ENCODE data around the gene RASGRP2. TPM values are rescaled to one million over a fixed set of nuclear protein-coding genes. Genes with fewer than 3 reads are reported as not detected.

The RASGRP2 gene
- total RNA-seq, 1 experiment from 2014 or later, result not detected

GRCh38 chr11:64757549-64758329, 13.8 kb upstream of the RASGRP2 start:
- no peak for DNase-seq
- no peak overlapping the region for H3K4me3 ChIP-seq (ENCODE audit: low read length)
- TF ChIP-seq, protein P1, sequence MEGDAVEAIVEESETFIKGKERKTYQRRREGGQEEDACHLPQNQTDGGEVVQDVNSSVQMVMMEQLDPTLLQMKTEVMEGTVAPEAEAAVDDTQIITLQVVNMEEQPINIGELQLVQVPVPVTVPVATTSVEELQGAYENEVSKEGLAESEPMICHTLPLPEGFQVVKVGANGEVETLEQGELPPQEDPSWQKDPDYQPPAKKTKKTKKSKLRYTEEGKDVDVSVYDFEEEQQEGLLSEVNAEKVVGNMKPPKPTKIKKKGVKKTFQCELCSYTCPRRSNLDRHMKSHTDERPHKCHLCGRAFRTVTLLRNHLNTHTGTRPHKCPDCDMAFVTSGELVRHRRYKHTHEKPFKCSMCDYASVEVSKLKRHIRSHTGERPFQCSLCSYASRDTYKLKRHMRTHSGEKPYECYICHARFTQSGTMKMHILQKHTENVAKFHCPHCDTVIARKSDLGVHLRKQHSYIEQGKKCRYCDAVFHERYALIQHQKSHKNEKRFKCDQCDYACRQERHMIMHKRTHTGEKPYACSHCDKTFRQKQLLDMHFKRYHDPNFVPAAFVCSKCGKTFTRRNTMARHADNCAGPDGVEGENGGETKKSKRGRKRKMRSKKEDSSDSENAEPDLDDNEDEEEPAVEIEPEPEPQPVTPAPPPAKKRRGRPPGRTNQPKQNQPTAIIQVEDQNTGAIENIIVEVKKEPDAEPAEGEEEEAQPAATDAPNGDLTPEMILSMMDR (conservative IDR thresholded peaks at IDR 0.05; ENCODE audit: low read depth, low read length), result no peak
- TF ChIP-seq EZH2phosphoT487 (IDR thresholded peaks at IDR 0.05; ENCODE audit: borderline replicate concordance, low read length), result no peak
- no peak for TF ChIP-seq EZH2 (IDR thresholded peaks at IDR 0.05; ENCODE audit: low read length, unreplicated experiment)
- no TSS peak for BruUV-seq (replicated peaks)
- ChIA-PET CTCF (no interaction called here), POLR2A (ENCODE audit: unreplicated experiment) (no interaction called here)
- H3K79me2 ChIP-seq (ENCODE audit: low read length), result no peaks in the 10 kb centered on the region
- no peaks in the 10 kb centered on the region for H3K9me3 ChIP-seq (ENCODE audit: low read length)
- H3K9ac ChIP-seq (ENCODE audit: low read length), result no peak overlapping the region
- H3F3A ChIP-seq (ENCODE audit: low read length, unreplicated experiment), result peaks cover 13% of the 10 kb centered on the region
- H3K4me2 ChIP-seq (ENCODE audit: low read length), result no peak overlapping the region
- H4K20me1 ChIP-seq (ENCODE audit: low read length), result 0 out of 2 replicates have a peak, but pooled peaks cover under 1% of the 10 kb centered on the region
- no peak overlapping the region for H3K27ac ChIP-seq (ENCODE audit: low read length)
- no peaks in the 10 kb centered on the region for H3K4me1 ChIP-seq (ENCODE audit: insufficient read depth, low read length)
- peaks cover 4% of the 10 kb centered on the region for H3K36me3 ChIP-seq (ENCODE audit: low read depth, low read length)
- ATAC-seq, result no peak
- intact Hi-C loops (cut with micrococcal nuclease), result no loop called here
- H3K9me2 ChIP-seq (replicated peaks; ENCODE audit: low read length), result no peaks in the 10 kb centered on the region
- H3K27me3 ChIP-seq (ENCODE audit: low read length), result no peaks in the 10 kb centered on the region
- H2AFZ ChIP-seq (ENCODE audit: low read length), result no peak overlapping the region

DNA sequence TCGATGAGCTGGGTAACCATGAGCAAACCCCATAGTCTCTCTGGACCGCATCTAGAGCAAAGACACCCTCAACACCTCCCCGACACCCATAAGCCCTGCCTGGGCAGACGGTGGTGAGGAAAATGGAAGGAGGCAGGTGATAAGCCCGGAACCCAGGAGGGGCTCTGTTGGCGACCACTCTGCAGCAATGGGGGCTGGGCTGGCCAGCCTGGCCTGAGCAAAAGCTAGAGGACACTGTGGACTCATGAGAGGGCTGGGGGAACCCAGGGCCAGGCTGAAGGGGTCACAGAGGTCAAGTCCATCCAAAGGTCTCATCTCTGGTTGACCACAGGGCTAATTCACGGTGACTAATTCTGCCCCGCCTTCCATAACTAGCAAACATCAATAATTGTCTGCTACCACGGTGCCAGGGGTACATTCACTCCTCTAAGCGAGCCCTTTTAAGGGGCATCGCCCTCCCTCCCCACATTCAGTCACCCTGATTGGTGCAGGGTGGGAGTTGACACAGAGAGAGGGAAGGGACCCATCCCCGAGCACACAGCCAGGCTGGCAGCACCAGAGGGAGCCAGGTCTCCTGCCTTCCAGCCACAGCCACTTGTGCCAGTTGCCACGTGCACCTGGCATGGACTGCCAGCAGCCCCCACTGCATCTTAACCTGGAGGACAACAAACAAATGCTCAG, 11.9 kb upstream of the RASGRP2 start:
- intact Hi-C loops (cut with micrococcal nuclease), result no loop called here
- TF ChIP-seq, protein P1 (conservative IDR thresholded peaks at IDR 0.05; ENCODE audit: low read depth, low read length), result no peak
- TF ChIP-seq EZH2phosphoT487 (IDR thresholded peaks at IDR 0.05; ENCODE audit: borderline replicate concordance, low read length) (no peak), EZH2 (IDR thresholded peaks at IDR 0.05; ENCODE audit: low read length, unreplicated experiment) (no peak)
- CTCF ChIA-PET, result no interaction called here

More for the DNA sequence above, 11.9 kb upstream of the RASGRP2 start:
- Histone ChIP-seq H2AFZ (ENCODE audit: low read length) (no peak overlapping the region), H3K9me3 (ENCODE audit: low read length) (no peaks in the 10 kb centered on the region), H3K9ac (ENCODE audit: low read length) (no peak overlapping the region), H3K4me2 (ENCODE audit: low read length) (no peak overlapping the region), H3K4me1 (ENCODE audit: insufficient read depth, low read length) (no peaks in the 10 kb centered on the region), H3K79me2 (ENCODE audit: low read length) (no peaks in the 10 kb centered on the region), H3K36me3 (ENCODE audit: low read depth, low read length) (no peaks in the 10 kb centered on the region), H3K9me2 (replicated peaks; ENCODE audit: low read length) (no peaks in the 10 kb centered on the region), H3K4me3 (ENCODE audit: low read length) (no peak overlapping the region), H3F3A (ENCODE audit: low read length, unreplicated experiment) (no peaks in the 10 kb centered on the region), H3K27ac (ENCODE audit: low read length) (no peak overlapping the region), H4K20me1 (ENCODE audit: low read length) (no peaks in the 10 kb centered on the region), H3K27me3 (ENCODE audit: low read length) (no peaks in the 10 kb centered on the region)
- DNase-seq, result no peak
- no TSS peak for BruUV-seq (replicated peaks)
- no peak for ATAC-seq
- POLR2A ChIA-PET (ENCODE audit: unreplicated experiment), result no interaction called here

All from PC-3 (cell line).